Subcutaneous adipose tissue (tissue), 4 donors: Measurements from ENCODE around the gene OVAAL. TPM values are rescaled to one million over a fixed set of nuclear protein-coding genes. Genes with fewer than 3 reads are reported as not detected.

Experiments used
- total RNA-seq, 4 donors: library from RNA; depleted of rRNA; stranded (reverse); fragments of >200 nt; gene quantifications; one replicate each; pipeline ENCODE4 v1.1.0, GENCODE V29; 2016
- TF ChIP-seq, protein P1 (sequence below): fragments of 450-650 bp; IDR thresholded peaks from one replicate; pipeline ENCODE4 v1.5.1; 2016; ENCODE audit warnings: low read depth, mild to moderate bottlenecking, control low read depth, antibody characterized with exemption, moderate library complexity

The OVAAL gene
- total RNA-seq, 4 donors from 2014 or later: not detected

DNA sequence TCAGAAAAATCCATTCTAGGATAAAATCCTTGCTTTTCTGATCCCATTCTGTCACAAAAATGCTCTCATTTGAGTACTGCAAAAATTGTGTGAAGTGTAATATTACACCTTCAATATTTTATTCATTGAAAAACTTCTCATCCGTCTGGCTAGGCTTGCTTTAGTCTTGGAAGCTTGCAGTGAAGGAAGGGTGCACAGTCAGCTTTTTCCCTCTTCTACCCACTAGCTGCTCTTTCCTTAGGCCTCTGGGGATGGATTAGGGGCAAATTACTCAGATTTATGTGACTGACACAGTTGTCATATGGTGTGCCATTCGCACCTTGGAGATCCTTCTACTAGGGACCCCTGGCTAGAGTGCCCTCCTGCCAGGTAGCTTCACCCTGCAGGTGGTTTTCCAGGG is 32.1 kb downstream of the OVAAL start:
- TF ChIP-seq, protein P1, sequence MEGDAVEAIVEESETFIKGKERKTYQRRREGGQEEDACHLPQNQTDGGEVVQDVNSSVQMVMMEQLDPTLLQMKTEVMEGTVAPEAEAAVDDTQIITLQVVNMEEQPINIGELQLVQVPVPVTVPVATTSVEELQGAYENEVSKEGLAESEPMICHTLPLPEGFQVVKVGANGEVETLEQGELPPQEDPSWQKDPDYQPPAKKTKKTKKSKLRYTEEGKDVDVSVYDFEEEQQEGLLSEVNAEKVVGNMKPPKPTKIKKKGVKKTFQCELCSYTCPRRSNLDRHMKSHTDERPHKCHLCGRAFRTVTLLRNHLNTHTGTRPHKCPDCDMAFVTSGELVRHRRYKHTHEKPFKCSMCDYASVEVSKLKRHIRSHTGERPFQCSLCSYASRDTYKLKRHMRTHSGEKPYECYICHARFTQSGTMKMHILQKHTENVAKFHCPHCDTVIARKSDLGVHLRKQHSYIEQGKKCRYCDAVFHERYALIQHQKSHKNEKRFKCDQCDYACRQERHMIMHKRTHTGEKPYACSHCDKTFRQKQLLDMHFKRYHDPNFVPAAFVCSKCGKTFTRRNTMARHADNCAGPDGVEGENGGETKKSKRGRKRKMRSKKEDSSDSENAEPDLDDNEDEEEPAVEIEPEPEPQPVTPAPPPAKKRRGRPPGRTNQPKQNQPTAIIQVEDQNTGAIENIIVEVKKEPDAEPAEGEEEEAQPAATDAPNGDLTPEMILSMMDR: no peak

DNA sequence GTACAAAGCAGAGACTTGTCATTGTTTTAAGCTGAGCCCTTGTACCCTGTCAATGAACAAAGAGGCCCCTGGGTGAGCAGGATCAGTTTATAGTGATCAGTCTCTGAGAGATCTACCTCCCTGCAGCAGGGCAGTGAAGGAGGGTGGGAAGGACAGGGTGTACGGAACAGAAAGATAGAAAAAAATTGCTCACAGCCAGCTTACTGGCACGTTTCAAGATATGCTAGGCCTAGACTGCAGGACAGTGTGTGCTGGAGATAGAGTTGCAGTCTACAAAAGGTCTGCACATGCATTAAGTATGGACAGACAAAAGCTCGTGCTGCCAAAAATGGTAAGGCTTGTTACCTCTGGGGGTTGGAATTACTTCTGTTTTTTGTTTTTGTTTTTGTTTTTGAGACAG is 34.6 kb downstream of the OVAAL start:
- TF ChIP-seq, protein P1: no peak

DNA sequence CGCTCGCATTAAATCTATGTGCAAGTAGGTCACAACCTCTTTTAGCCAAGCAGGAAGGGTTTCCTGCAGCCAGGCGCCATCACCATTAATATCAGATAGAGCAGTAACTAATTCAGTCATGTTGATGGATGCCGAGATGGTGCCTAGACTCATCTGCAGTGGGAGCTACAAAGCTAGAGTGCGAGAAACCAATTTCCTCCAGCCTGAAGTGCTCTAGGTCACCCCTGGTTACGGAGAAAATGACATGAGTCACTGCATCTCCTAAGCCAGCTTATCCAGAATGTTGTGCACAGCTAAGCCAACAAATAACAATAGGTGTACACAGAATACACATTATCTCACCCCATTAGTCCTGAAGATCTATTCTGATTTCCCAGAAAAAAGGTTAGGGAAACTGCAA is 36.0 kb downstream of the OVAAL start:
- TF ChIP-seq, protein P1: no peak

DNA sequence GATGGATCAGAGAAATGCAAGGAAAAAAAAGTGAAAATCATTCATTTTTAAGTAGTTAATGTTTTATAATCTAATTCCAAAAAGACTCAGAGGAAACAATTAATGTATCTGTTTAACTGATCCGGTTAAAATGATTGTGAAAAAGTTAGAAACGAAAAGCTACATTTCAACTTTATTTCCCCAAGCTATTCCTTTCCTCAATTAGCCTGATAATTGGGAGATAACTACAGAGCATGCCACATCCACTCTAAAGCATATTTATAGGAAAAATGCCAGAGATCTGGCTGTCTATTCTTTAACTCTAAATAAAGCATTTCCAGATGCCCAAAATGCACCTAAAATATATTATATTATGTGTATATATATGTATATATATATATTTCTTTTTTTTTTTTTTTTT is 37.2 kb downstream of the OVAAL start:
- TF ChIP-seq, protein P1: no peak

DNA sequence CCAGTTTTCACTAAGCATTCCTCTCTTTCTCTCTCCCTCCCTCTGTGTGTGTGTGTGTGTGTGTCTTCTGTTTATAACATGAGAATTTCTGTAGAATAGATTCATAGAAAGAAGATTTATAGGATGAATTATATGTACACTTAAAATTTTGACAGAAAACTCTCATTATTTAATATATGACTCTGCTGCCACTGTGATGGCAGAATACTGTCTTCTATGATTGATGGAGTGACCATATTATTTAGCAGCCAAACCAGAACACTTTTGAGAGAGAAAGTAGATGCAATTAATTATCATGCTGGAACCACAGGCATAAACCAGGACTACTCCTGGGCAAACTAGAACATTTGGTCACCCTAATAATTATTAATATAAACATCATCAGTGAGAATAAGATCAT is 38.8 kb downstream of the OVAAL start:
- TF ChIP-seq, protein P1: no peak

DNA sequence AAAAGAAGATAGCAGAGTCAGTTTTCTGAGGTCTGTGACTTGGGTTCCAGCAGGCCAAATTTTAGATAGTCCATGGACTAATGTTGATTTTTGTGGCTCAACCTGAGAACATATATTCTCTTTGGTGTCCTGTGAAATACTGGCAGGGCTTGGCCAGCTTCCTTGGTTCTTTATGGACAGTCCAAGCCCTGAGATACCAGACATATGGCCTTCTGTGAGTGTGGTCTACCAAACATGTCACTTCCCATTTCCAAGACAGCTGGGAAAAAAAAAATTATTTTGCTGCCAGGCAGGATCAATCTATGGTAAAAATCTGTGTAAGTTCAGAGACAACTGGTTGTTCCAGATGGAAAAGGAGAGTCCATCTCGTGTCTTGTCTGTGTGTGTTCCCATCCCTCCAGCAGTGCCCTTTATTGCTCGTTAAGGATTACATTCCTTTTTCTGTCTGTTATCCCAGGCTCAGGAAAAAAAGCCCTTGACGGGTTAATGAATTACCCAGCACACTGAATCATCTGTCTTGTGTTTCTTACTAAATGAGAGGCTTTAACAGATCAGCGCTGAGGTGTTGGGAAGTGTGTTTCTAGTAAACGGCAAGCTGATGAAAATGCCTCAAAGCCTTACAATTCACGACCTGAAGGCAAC is 39.7 kb downstream of the OVAAL start:
- TF ChIP-seq, protein P1: no peak

DNA sequence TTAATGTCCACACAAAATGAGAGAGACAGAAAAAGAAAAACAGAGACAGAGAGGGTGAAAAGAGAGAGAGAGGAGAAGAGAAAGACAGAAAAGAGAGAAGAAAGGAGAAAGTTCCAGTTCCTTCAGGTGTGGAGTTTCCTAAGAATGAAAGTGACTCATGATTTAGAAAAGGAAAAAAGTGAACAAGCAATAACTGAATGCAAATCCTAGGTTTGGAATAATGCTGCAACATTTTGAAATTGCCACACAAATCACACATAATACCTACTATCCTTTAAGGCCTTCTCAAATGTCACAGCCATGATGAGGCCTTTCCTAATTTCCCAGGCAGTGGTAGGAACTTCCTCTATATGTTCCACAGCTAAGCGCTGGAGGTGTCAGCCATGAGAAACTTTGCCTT is 41.6 kb downstream of the OVAAL start:
- TF ChIP-seq, protein P1: no peak
